GM21526 (cell line): ENCODE measurements around the gene CALY.
A peak's percentile ranks its signal among the peaks of the same experiment; 100 is the strongest.
"Not testable (repeated sequence)": the region's sequence is repeated elsewhere in the genome, so short reads cannot be mapped to it uniquely, and the experiment has no call there.

Experiments used
- ATAC-seq: cut with Tn5 transposase; IDR thresholded peaks from one replicate; pipeline ENCODE4 v1.9.1; 2021; ENCODE audit warnings: moderate library complexity; ENCODE audit not compliant: unreplicated experiment, low FRiP score

The CALY gene

DNA sequence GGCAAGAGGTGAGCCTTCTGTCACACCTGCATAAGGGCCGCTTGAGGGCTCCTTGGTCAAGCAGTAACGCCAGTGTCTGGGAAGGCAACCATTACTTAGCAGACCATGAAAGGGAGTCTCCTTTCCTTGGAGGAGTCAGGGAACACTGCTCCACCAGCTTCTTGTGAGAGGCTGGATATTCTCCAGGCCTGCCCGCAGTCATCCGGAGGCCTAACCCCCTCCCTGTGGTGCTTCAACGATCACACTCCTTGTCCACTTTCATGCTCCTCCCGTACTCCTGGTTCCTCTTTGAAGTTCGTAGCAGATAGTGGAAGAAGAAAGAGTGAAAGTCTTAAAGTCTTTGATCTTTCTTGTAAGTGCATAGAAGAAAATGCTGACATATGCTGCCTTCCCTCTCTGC, 30.8 kb upstream of the CALY start:
- ATAC-seq, result not testable (repeated sequence)

DNA sequence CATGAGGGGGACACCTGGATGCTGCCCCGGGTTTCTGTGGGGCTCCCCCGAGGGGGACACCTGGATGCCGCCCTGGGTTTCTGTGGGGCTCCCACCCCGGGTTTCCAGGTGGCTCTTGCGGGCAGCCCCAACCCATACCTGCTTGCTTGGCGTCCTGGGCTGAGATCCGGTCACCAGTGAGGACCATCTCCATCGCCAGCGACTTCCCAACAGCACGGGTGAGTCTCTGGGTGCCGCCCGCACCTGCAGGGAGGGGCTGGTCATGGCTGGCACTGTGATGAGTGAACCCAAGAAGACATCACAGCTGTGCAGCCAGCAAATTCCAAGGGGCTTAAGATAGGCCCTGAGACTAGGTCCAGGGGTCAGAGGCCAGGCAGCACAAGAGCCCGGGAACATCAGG, 30.1 kb upstream of the CALY start:
- no peak for ATAC-seq

DNA sequence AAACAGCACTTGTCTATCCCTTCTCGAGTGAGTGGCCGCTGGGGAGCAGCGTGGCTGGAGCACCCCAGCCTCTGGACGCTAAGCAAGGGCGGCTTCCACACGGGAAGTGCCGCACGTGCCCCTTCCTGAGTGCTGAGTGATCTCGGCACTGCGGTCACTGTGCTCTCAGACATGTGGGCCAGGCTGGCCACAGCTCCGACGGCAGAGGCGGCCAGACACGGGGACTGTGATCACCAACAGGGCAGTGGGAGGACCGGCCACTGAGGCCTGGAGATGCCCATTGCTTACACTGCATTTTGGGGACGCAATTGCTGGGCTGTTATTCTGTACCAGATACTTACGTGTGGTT, 29.4 kb upstream of the CALY start:
- no peak for ATAC-seq

DNA sequence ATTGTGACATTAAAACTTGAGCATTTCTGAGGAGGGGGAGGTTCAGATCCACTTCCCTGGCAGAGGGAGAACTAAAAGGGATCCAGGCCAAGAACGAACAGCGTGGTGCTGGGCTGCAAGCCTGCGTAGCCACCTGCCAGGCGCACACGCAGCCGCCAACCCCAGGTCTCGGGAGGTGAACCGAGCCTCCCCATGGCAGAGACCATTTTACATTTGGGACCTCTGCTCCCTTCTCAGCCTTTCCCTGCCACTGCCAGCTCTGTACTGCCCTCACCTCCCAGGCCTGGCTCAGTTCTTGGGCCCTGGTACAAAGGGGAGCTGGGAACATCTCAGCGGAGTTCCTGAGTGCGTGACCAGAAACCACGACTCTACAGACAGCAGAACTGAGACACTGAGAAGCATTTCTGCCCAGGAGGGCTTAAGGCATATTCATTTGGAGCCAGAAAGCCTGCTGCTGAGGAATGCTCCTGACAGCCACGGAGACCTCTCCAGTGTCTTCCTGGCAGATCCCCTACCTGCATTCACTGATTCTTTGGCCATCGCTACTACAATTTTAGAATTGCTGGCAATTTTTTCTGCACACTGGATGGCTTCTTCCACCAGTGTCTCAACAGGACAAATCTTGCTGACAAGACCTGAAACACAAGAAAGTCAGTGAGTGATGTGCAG, 28.9 kb upstream of the CALY start:
- no peak for ATAC-seq

DNA sequence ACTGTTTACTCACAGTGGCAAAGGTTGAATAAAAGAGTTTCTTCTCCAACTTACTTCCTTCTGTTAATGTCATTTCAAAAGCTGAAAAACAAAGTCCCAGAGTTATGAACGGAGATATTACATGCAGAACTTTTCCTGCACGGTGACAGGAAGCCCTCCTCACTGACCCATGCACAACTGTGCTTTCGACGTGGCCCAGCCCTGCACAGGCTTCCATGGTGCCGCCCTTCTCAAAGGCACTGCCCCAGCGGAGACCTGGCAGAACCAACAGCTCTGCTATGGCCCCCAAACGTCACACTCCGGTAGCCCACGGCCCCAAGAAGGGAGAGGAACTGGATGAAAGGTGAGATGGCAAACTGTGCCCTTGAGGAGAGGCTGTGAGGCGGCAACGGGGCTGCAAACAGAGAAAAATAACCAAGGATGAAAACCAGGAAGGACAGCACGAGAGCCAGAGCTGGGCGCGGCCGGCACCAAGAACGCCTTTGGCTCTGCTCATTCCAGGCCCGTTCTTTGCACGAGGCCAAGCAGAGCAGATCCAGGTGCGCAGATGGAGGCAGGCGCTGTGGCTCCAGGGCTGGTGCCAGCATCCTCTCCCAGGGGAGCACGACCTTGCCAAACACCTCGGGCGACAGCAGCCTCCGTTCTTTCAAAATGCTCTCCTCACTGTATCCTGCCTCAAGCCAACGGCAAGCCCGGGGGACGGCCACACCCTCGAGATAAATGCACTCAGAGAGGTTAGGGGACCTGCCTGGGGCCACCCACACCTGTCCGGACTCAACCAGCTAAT, 28.1 kb upstream of the CALY start:
- ATAC-seq, result no peak

DNA sequence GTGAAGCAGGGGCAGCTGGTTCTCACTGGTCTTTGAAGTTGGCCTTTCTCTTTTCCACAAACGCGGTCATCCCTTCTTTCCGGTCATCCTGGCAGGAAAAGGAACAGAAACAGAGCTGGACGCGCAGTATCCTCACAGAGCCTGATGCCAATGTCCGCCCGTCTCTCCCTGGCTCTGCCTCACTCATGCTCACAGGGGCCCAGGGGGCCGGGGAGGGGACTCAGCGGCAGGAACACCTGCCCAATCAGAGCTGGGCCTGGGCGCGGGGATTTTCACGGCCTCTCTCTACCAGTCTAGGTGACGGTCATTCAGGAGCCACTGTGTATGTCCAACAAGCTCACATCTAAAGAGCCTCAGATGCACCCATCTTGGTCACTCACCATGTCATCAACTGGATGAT, 26.1 kb upstream of the CALY start:
- no peak for ATAC-seq

DNA sequence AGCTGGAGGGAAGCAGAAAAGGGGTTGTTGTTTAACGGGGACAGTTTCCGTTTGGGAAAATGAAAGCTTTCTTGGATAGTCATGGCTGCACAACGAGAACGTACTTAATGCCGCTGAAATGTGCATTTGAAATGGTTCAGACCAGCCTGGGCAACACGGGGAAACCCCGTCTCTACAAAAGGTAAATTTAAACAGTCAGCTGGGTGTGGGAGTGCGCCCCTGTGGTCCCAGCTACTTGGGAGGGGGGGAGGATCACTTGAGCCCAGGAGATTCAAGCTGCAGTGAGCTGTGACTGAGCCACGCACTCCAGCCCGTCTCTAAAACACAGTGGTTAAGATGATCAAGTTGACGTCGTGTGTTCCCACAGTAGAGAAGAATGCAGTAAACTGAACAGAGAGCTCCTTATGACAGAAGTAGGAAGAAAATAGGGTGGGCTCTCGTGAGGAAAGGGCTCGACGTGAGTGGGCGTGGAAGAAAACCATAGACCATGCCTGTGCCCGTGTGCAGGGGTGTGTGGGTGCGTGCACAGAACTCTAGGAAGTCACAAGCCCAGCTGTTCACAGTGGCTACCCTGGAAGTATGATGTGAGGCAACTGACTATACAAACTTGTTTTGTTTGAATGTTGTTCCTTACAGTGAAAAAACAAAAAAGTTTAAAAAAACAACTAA, 25.2 kb upstream of the CALY start:
- no peak for ATAC-seq

DNA sequence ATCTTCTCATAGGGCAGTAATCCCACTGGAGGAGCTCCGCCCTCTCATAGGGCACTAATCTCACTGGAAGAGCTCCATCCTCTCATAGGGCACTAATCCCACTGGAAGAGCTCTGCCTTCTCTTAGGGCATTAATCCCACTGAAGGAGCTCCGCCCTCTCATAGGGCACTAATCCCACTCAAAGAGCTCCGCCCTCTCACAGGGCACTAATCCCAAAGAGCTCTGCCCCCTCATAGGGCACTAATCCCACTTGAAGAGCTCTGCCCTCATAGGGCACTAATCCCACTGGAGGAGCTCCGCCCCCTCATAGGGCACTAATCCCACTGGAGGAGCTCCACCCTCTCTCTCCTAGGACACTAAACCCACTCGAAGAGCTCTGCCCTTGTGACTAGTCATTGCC, 24.5 kb upstream of the CALY start:
- no peak for ATAC-seq

DNA sequence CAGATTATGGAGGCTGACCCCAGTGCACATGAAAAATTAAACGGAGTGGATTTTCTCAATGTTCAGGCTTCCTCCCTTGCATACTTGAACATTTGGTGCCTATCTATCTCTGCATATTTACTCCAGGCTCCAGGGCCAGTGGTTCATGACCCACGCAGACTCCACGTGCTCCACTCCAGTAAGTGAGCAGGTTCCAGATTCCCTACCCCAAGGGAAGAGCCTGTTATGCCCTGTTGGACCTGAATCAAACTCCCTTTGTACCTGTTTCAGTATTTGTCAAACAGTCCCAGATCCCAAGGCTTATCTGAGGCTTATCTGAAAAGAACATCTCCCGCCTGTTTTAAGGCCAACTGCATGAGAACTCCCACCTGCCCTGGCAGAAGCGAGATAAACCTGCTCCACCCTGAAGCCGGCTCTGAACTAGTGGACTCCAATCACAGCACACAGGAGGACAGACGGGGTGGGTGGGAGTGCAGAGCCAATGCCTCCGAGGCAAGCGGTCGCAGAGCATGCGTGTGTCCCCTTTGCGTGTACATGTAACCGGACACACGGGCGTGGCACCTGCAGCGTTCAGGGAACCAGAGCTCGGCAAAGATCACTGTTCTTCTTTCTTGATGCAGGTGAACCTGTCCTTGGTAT, 23.4 kb upstream of the CALY start:
- no peak for ATAC-seq

DNA sequence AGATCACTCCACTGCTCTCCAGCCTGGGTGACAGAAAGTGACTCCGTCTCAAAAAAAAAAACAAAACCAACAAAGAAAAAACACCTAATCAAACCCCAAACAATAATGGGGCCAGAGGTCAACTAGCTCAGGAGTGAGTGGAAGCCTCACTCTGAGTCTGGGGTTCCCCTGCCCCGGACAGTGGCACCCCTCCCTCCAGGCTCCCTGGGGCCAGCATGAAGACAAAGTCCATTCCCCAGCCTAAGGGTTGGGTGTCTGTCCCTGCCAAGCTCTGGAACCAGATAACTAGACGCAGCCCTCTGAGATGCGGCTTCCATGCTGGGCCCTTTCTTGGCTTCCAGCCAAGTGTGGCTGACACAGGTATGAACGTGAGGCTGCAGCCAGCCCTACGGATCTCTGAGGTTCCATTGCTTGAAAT, 22.9 kb upstream of the CALY start:
- no peak for ATAC-seq

DNA sequence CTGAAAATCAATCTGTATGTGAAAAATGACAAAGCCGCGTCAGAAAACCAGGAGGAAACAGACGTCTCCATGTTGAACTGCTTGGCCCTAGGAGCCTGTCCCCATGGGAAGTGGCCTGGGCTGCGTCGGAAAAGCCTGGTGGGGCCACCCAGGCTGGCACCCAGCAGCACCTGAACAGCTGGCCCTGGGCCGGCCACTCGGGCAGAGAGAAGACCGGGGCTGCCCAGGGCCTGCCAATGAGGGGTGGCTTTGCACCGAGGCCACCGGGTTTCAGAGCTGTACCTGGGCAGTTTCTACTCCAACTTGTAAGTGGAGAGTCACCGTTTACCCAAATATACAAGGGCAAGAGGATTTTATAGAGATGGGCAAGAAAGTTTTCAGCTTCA, 22.2 kb upstream of the CALY start:
- no peak for ATAC-seq

DNA sequence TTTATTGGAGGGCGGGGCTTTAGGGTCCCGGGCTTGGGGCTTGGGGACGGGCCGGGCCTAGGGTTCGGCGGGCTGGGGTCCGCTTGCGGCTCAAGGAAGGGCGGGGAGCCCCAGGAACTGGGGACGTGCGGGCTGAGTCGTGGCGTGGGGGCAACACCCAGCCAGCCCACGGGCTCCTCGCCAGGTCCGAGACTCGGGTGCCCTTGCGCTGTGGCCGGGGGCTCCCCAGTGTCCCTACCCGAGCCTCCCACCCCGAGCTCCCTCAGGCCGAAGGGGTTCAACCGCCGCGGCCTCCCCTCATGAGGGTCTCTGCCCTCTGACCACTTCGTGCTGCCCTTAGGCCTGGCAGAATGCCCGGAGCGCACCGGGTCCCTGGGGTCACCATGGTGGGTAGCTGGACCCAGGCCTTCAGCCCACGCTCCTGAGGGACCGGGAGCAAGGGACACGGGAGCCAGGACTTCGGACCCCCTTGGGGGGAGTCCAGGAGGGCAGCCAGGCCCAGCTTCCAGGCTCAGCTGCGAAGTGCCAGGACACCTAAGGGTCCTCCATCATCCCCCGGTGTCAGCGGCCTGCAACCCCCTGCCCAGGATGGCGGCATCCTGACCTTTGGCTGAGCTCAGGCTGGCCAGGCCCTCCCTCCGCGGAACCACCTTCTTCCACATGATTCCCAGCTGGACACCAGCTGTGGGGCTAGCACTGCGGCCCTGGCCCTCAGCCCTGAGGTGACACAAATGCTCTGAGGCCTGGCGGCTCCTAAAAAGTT, 21.6 kb upstream of the CALY start:
- no peak for ATAC-seq

DNA sequence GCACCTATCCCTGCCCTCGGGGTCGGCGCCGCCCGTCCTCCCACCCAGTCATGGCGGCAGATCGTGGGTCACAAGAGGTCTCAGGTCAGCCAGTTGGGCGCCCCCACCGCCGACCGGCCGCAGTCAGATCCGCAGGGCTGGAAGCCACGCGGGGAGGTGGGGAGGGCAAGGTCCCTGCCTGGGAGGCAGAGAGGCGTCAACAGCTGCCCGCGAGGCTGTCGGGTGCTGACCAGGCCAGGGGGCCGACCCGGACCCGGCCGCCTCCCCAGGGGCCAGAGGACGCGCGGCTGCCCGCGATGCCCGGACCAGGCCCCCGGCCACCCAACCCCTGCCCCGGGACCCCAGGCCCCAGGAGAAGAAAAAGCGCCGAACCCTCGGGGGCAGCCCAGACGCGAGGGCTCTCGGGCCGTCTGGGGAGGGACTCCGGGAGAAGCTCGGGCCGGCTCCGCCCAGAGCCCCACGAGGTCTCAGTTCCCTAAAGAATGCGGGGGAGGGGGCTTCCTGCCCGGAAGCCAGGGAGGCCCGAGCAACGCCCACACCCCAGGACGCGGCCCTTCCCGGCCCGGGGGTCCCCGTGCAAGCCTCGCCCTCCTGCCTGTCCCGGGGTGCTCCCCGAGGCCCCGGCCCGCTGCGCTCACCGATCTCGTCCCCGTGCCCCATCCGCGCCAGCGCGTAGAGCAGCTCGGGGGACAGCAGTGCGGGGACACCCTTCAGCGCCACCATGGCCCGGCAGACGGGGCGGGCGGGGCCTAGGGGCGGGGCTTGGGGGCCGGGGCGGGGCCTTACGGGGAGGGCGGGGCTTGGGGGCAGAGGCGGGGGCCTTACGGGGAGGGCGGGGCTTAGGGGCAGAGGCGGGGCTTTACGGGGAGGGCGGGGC, 20.8 kb upstream of the CALY start, which contains the start of gene FUOM:
FUOM (minus strand) TSS at position 735 of the 877 bp plus-strand sequence; CDS start at position 723, 12 bp downstream.
- ATAC-seq, result peak; percentile 56

DNA sequence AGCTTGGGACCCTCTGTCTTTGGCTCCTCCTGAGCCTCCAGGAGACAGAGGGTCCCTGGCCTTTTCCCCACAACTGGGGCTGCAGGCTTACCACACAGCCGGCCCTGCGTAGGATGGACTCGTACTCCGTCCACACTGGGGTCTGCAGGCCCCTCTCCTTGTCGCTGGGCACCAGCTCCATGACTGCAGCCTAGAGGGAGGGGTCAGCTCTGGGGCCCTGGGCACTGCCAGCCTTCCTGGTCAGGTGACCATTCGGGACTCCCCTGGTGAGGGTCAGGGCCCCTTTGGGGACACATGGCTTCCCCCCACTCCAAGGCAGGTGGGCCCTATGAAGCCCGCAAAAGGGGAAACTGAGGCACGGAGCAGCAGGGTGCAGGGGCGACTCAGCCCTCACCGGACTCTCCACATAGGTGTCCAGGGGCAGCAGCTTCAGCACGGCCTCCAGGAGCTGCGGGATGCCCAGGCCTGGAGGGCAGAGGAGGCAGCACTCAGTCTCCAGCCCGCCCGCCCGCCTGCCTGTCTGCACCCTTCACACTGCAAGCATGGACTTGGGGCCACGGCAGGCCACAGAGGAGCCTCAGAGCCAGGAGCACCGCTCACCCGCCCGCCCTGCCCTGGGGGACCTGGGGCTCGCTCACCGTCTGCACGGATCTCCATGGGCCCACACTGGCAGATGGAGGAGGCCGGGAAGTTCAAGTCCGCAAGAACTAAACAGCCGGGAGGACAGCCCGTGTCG, 20.0 kb upstream of the CALY start:
- no peak for ATAC-seq

DNA sequence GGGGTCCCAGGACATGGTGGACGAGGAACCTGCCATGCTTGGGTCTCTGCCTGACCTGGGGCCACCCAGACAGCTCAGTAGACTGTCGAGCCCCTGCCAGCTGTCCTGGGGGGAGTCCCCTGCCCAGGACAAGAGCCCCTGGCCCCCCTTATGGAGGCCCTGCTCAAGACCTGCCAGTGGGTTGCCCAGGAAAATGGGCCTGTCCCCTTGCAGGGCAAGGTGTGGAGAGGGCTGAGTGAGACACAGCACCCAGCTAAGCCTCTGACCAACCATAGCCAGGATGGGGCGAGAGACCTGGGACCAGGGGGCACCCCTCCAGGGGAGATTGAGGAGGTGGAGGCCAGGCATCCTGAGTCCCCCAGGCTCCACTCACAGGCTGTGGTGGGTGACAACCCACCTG, 19.3 kb upstream of the CALY start:
- ATAC-seq, result no peak

DNA sequence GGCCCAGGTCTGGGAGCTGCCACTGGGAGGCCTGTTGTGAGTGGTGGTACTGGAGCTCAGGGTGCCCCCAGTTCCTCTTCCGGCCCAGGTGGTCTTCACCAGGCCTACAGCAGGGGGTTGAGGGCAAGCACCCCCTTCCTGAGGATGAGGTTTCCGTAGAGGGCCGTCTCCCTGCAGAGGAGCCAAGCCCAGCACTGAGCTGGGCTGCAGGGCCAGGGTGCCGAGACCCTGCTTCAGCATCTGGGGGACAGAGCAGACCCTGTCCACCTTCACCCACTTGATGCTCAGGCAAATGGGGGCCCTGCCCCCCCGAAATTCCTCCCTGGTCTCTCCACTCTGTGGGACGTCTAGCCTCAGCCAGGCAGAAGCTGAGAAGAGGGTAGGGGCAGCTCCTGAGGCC, 18.6 kb upstream of the CALY start:
- ATAC-seq, result no peak

DNA sequence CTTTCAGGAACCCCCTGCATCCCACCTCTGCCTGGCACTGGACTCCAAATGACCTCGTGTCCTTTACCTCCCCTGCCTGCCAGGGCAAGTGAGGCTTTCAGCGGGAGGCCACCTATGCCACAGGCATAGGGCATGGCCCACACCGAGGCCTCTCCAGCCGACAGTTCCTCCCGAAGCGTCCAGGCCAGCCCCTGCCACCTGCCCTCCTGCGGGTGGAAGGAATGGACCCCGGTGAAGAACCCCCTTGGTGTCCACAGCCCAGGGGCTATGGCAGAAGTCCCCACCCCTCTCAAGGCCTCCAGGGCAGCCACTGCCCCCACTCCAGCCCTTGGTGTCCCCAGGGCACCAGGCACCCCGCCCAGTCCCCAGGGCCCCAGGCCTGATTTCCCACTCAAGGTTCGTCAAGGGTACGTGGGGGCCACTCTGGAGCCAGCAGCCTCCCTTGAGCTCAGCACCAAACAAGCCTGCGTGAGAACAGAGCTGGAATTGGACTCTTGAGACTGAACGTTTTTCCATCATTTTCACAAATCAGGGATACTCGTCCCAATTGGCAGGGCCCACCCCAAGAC, 18.1 kb upstream of the CALY start:
- no peak for ATAC-seq

DNA sequence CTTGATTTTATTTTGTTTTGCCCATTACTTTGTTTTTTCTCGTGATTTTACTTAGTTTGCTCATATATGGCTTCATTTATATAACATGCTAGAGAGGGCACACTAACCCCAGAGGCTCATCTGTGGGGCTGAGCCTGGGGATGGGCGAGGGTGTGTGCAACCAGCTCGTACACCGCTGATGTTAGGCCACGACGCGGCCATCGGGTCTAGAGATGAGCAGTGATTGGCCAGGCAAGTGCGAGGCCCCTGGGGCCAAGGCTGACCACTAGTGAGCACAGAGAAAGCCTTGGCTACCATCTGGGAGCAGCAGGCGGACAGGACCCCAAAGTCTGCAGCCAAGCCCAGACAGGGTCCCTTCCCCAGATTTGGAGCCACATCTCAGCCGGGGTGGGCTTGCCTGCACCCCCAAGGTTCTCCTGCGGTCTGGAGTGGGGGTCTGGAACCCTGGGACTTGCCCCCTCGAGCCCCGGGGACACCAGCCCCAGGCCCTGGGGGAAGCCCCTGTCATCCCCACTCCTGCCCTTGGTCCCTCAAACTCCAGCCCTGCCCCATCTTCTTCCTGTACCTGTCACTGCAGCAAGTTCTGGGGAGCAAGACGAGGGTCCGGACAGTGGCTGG, 17.4 kb upstream of the CALY start:
- ATAC-seq, result no peak
